IPS DF 4.7 (cell line): Measurements from ENCODE around the gene MLLT10.

Source experiments
- DNase-seq: peaks from one replicate; pipeline ENCODE4 v3.0.0-alpha.2; 2013; ENCODE audit warnings: low spot score; ENCODE audit errors: extremely low read depth

MLLT10 gene

DNA sequence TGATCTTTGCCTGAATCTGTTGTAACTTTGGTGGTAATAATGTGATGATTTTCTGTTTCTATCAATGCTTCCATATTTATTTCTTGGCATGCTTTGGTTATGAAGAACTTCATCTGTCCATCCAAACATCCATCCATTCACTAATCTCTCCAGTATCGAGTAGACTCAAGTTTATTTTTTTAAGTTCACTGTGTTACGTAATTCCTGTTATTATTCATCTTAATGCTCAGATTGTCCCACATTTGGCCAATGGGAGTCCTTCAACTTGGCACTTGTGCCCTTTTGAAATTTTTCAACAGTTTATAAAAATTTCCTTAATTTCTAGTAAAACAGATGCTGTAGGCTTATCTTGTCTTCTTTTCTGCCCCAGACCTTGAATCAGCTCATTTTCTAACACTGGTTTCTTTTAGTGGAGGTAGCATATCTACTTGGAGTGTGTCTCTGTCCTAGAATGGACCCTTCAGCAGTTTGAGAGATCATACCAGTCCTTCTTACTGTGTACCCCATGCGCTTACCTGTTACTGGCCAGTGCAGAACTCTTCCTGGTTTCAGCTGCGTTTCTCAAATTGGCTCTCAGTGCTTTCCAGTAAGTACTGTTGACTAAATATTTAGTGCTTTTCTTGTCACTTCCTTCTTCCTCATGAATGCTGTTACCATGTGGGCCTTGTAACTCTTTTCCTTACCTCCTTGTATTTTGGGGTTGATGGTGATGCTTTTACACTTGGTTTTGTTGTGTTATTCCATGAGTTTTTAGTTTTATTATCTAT lies 100.8 kb downstream of the MLLT10 start:
- DNase-seq: no peak

- no peak for DNase-seq
These were observed 103.8 kb downstream of the MLLT10 start for GRCh38 chr10:21637795-21638194.

DNA sequence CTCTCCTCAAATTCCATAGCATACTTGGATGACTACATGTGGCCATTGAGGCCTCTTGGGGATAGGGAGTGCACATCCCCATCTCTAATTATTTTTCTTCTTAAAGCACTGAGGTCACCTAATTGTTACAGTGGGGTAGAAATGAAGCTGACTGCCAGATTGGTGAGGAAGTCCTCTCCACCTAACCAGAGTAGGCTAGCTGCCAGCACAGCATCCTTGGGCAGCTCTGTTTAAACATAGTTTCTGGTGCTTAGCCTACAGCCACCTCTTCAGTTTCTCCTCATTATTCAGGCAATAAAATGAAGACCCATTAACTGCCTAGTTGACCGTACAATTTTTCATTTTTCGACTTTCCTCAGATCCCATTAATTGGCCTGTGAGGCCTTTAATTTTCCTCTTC lies 104.6 kb downstream of the MLLT10 start:
- no peak for DNase-seq

- DNase-seq: no peak
These were observed 114.0 kb downstream of the MLLT10 start for GRCh38 chr10:21648040-21648439.

GRCh38 chr10:21649454-21649872 lies 115.4 kb downstream of the MLLT10 start:
- DNase-seq: no peak

GRCh38 chr10:21650353-21650752 lies 116.3 kb downstream of the MLLT10 start:
- no peak for DNase-seq

DNA sequence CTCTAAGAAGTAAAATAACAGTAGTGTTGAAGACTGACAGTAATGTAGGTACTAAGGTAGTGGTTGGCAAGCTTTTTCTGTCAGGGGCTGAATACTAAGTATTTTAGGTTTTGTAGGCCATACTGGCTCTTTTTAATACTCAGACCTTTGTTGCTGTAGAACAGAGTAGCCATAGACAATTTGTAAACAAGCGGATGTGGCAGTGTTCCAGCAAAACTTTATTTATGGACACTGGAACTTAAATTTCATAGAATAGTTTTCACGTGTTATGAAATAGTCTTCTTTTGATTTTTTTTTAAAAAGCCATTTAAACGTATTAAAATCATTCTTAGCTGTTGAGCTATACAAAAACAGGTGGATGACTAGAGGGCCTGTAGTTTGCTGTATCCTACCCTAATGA lies 121.2 kb downstream of the MLLT10 start:
- DNase-seq: no peak

DNA sequence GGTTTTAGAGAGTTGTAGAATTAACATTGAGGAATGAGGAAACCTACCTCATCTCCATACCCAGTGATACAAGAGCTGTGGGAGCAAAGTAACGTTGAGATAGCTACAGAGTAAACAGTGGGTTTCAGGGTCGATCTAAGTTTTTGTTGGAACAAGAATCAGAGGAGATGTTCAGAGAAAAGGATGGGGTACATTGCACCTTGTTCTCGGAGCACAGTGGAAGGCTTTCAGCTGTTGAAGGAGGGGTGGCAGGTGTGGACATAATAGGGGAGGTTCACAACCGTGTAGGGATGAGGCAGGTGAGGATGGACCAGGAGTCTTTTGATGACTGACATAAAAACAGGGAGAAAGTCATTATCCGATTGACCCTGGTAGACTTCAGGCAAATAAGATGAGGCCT lies 121.7 kb downstream of the MLLT10 start:
- DNase-seq: no peak

DNA sequence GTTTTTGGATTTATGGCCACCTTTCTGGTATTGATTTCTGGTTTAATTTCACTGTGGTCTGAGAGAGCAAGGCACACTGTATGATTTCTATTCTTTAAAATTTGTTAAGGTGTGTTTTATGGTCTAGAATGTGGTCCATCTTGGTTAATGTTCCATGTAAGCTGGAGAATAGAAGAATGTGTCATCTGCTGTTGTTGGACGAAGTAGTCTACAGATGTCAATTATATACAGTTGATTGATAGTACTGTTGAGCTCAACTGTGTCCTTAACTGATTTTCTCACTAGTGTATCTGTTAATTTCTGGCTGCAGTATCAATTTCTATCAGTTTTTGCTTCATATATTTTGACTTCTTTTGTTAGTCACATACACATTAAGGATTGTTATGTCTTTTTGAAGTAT lies 127.1 kb downstream of the MLLT10 start:
- DNase-seq: no peak

DNA sequence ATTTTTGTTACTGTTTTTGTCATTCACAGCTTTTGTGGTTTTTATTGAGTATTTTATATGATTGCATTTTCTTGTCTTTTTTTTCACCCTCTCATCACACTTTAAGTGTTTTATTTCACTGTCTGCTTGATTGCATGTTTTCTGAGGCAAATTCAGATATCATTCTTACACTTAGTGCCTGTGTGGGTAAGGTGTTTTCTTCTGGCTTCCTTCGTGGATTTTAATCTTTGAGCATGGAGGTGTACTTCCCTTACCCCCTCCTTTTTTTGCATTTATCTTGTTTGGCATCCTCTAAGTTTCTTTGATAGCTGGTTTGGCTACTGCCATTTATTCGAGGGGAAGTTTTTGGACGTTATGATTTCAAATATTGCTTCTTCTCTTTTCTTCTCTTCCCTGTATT lies 127.9 kb downstream of the MLLT10 start:
- no peak for DNase-seq

DNA sequence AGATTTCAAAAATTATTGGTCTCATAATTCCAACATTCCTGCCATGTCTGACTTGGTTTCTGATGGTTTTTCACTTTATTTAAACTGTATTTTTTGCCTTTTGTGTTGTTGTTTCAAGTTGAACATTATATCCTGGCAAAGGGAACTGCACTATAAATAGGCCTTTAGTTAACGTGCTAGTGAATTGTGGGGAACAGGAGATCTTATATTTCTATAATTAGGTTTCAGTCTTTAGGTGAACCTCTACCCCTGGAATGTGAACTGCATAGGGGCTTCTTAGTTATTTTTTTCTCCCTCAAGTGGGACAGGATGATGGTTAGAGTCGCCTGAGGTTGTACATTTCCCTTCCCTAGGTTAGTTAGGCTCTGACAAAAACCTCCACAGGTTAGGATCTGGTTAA lies 128.6 kb downstream of the MLLT10 start:
- no peak for DNase-seq

- DNase-seq: no peak
These were observed 134.8 kb downstream of the MLLT10 start for GRCh38 chr10:21668831-21669230.

- no peak for DNase-seq
These were observed 136.4 kb downstream of the MLLT10 start for GRCh38 chr10:21670391-21670790.

- no peak for DNase-seq
These were observed 139.6 kb downstream of the MLLT10 start for GRCh38 chr10:21673668-21674067.

DNA sequence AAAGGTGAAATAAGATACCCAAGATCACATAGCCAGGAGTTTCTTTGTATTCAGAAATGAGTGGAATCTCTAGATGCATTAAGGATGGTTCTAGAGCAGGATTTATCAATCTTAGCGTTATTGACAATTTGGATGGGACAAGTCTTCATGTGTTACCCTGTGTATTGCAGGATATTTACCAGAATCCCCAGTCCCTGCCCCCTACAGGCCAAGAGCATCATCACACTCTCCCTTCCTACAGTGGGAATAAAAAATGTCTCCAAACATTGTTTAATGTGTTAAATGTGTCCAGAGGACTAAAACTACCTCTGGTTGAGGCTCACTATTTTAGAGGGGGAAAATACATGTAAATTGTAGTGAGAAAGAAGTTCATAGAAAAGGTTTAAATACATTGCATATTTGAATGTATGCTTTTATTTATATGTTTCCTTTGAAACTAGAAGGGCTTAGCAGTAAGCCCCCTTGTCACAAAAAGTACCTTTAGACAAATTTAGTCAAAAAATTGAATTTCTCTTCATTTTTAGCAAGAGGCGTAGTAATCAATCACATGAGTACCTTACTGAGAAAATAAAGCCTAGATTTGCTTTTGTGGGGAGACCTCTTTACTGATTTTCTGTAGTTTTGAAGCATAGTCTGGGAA lies 141.2 kb downstream of the MLLT10 start:
- DNase-seq: peak; percentile 5

DNA sequence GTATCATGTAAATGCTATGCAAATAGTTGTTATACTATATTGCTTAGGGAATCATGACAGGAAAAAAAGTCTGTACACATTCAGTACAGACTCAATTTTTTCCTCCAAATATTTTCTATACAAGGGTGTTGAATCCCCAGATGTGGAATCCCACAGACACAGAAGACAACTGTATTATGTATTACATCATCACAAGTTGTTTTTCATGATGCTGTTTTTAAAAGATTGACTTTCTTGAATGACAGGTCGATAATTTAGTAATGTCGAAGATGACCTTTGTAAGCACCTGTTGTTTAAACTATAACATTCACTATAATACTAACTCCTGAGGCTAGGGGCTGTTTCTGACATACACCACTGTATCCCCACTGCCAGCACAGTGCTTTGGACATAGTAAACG lies 143.5 kb downstream of the MLLT10 start:
- no peak for DNase-seq

DNA sequence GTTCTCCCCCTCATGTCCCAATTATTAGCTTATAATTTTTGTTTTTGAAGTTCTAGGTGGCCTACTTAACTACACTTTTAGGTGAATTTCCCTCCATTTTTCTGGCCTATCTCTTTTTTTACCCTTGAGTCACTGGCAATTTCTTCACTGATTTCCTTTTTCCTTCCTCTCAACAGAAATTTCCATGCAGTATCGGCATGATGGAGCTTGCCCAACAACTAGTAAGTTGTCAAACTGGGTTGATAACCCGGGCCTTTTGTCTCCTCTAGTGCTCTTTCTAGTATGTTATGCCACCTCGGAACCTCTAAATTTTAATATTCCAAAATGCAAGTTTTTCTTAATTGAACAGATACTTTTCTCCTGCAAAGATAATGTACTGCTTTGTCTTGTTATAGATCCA lies 147.1 kb downstream of the MLLT10 start:
- DNase-seq: no peak

DNA sequence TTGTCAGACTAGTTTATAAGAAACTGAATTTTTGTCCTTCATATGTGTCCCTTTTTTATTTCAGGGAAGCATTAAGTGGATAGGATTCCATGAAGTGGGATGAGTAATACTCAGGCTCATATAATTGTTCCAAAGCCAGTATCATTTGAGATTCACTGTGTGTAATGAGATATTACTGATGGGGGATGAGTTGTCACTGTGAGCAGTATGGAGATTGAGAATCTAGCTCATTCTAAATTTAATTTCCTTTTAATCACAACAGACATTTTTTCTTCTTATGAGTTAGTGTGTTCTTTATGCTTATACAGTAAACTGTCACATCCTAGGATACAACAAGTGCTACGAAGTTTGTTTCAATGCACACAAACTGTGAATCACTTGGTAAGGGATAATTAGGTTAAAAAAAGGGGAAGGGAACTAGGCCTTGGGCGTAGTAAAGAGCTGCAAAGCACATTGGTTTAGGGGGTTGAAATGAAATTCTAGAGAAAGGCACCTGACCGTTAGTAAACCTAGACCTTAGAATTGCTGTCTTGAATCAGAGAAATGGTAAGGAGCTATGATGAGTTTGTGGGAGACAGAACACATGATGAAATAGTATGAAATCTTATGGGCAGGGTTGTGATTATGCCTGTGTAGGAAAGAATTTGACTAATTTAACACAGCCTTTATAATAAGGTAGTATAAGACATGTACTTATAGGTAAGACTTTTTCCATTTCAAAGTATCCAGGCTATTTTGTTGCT lies 153.4 kb downstream of the MLLT10 start:
- DNase-seq: no peak

GRCh38 chr10:21688009-21688332 lies 153.9 kb downstream of the MLLT10 start:
- DNase-seq: no peak

GRCh38 chr10:21688870-21689269 lies 154.8 kb downstream of the MLLT10 start:
- no peak for DNase-seq

DNA sequence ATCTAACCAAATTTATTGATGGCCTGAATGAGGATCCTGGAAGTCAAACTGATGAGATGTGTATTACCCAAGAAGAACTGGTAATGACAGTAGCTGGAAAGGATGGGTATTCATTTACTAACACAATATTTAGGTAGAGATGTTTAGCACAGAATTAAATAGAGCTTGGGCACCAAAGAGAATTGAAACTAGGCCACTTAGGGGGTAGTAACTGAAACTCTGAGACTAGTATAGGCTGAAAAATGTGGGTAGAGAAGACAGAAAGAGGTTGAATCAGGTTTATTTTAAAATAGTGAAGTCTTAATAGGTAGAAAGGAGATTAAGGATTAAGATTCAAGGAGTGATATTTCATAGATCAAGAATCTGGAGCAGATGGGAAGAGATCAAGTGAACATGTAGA lies 155.8 kb downstream of the MLLT10 start:
- DNase-seq: no peak

DNA sequence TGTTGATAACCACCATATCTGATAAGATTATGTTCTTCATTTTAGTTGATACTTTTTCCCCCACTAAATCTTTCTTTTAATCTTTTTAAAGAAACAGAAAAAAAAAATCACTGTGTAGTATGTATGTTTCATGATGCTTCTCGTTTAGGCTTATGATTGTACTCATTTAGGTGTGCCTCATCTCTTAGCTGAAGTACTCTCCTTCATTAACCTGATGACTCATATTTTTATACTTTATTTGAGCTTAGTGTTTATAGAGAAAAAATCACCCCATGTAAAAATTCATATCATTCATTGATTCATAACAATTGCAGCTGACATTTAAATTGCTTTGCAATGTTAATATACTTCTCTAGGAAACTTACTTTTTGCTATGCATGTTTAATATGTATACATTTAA lies 158.9 kb downstream of the MLLT10 start:
- DNase-seq: no peak

DNA sequence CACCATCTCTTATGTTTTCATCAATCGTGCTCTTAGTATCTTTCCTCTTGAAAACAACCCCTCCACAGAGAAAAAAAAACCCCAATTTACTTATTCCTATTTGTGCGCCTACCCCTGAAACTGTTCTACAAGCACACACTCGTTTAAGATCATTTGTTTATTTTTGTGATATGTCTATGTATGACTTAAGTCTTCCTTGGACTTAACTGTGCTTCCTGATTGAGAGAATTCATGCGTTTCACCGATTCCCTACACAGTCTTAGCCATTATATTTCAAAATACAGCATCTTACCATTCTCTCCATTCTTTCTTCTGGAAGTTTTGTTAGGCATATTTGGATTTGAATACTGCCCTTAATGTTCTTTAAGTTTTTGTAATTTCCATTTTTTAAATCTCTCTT lies 159.4 kb downstream of the MLLT10 start:
- no peak for DNase-seq
